ENCODE data around the gene NAALADL2. TPM values are rescaled to one million over a fixed set of nuclear protein-coding genes. Genes with fewer than 3 reads are reported as not detected.

NAALADL2 gene
- polyA plus RNA-seq, 2 of the 4 experiments (the other 2 are of a cell fraction): 0.09 to 0.28 TPM

- TF ChIP-seq TP53 (CRISPR knock-in tag; IDR thresholded peaks at IDR 0.05) (no peak), E2F6 (IDR thresholded peaks at IDR 0.05; ENCODE audit: borderline replicate concordance, low read depth) (no peak), KDM5A (IDR thresholded peaks at IDR 0.05) (no peak), NPAS2 (CRISPR knock-in tag; IDR thresholded peaks at IDR 0.05; ENCODE audit: borderline replicate concordance) (no peak), CHD2 (IDR thresholded peaks at IDR 0.05; ENCODE audit: low read length, partially characterized antibody) (no peak), CBX8 (IDR thresholded peaks at IDR 0.05) (no peak), HDAC2 (IDR thresholded peaks at IDR 0.05) (no peak), MAX (IDR thresholded peaks at IDR 0.05) (no peak), FOSL2 (IDR thresholded peaks at IDR 0.05) (no peak), FOSL2 (CRISPR knock-in tag; IDR thresholded peaks at IDR 0.05) (no peak), BHLHE40 (IDR thresholded peaks at IDR 0.05; ENCODE audit: low read depth, low read length) (no peak), FOSB (CRISPR knock-in tag; IDR thresholded peaks at IDR 0.05) (no peak), POLR2AphosphoS2 (conservative IDR thresholded peaks at IDR 0.05; ENCODE audit: low read length) (no peak), HMGXB4 (CRISPR knock-in tag; IDR thresholded peaks at IDR 0.05; ENCODE audit: borderline replicate concordance) (no peak), EHMT2 (IDR thresholded peaks at IDR 0.05; ENCODE audit: low read depth) (no peak), JUN (IDR thresholded peaks at IDR 0.05) (no peak), HOXB13 (CRISPR knock-in tag; IDR thresholded peaks at IDR 0.05; ENCODE audit: low read depth) (no peak)
- WGBS (ENCODE audit: missing lambda C conversion rate): 48% methylated on average over 3 of the region's 3 CpGs
- FAIRE-seq (no peak), DNase-seq (ENCODE audit: low read depth in 1 of 2, low spot score in 1 of 2) (no peak), ATAC-seq (no peak)
- H3K27ac ChIP-seq: no peak overlapping the region
- H3K4me3 ChIP-seq: no peak overlapping the region
- POLR2A ChIA-PET: no interaction called here
- H3K4me1 ChIP-seq: no peaks in the 10 kb centered on the region
- CTCF ChIA-PET: no interaction called here
- H3K9me3 ChIP-seq: no peaks in the 10 kb centered on the region
- H3K4me2 ChIP-seq: no peak overlapping the region
Measured at GRCh38 chr3:175238801-175239200, 379.7 kb downstream of the NAALADL2 start.

- Histone ChIP-seq H3K4me3 (no peak overlapping the region), H3K27ac (no peak overlapping the region), H3K4me2 (no peak overlapping the region), H3K9me3 (no peaks in the 10 kb centered on the region), H3K4me1 (no peaks in the 10 kb centered on the region)
- ATAC-seq (no peak), FAIRE-seq (no peak), DNase-seq (ENCODE audit: low read depth in 1 of 2, low spot score in 1 of 2) (no peak)
- ChIA-PET POLR2A (no interaction called here), CTCF (no interaction called here)
- no peak for TF ChIP-seq JUNB (IDR thresholded peaks at IDR 0.05)
- no peak for TF ChIP-seq CEBPB (IDR thresholded peaks at IDR 0.05)
- 71% methylated on average over 2 of the region's 2 CpGs for WGBS (ENCODE audit: missing lambda C conversion rate)
Measured at GRCh38 chr3:175240921-175241320, 381.8 kb downstream of the NAALADL2 start.

- Histone ChIP-seq H3K4me2 (no peak overlapping the region), H3K4me3 (no peak overlapping the region), H3K9me3 (no peaks in the 10 kb centered on the region), H3K4me1 (no peaks in the 10 kb centered on the region), H3K27ac (no peak overlapping the region)
- ATAC-seq (no peak), FAIRE-seq (no peak), DNase-seq (ENCODE audit: low read depth in 1 of 2, low spot score in 1 of 2) (no peak)
- WGBS (ENCODE audit: missing lambda C conversion rate): 47% methylated on average over 2 of the region's 2 CpGs
- ChIA-PET CTCF (no interaction called here), POLR2A (no interaction called here)
- TF ChIP-seq ESRRA (IDR thresholded peaks at IDR 0.05; ENCODE audit: borderline replicate concordance, low read length) (no peak), FOSL2 (IDR thresholded peaks at IDR 0.05) (no peak), FOSL2 (CRISPR knock-in tag; IDR thresholded peaks at IDR 0.05) (no peak), MAFK (IDR thresholded peaks at IDR 0.05; ENCODE audit: partially characterized antibody) (no peak), TFCP2L1 (CRISPR knock-in tag; IDR thresholded peaks at IDR 0.05) (no peak), NPAS2 (CRISPR knock-in tag; IDR thresholded peaks at IDR 0.05; ENCODE audit: borderline replicate concordance) (no peak), BCL3 (IDR thresholded peaks at IDR 0.05) (no peak), RAD21 (conservative IDR thresholded peaks at IDR 0.05 in 1 of 2, IDR thresholded peaks at IDR 0.05 in 1 of 2) (no peak), RARB (CRISPR knock-in tag; IDR thresholded peaks at IDR 0.05) (no peak), HEYL (CRISPR knock-in tag; IDR thresholded peaks at IDR 0.05) (no peak), HDAC2 (IDR thresholded peaks at IDR 0.05) (no peak), MYC (IDR thresholded peaks at IDR 0.05; ENCODE audit: borderline replicate concordance, low read length) (no peak), ELK1 (IDR thresholded peaks at IDR 0.05; ENCODE audit: low read depth, low read length) (no peak), CBX8 (IDR thresholded peaks at IDR 0.05) (no peak), USF2 (IDR thresholded peaks at IDR 0.05) (no peak), EP300 (IDR thresholded peaks at IDR 0.05) (no peak), ATOH8 (CRISPR knock-in tag; IDR thresholded peaks at IDR 0.05; ENCODE audit: low read depth) (no peak)
Measured at GRCh38 chr3:175242243-175242642, 383.1 kb downstream of the NAALADL2 start.

All from A549 (cell line).